Activated CD8-positive, alpha-beta memory T cell treated with anti-CD3 and anti-CD28 coated beads for 36 hours (primary cell): Measurements from ENCODE around the gene TMEM121. TPM values are rescaled to one million over a fixed set of nuclear protein-coding genes. Genes with fewer than 3 reads are reported as not detected.
"Not testable (repeated sequence)": the region's sequence is repeated elsewhere in the genome, so short reads cannot be mapped to it uniquely, and the experiment has no call there.

ENCODE experiments used
- CTCF ChIA-PET: fragments of 350-600 bp; sonication (Branson Sonifier 250); formaldehyde crosslinking; loops from one replicate; lab custom pipeline; 2021; ENCODE audit warnings: antibody characterized with exemption; lab: Charles Lee
- POLR2A ChIA-PET: fragments of 350-600 bp; sonication (Branson Sonifier 250); formaldehyde crosslinking; loops from one replicate; lab custom pipeline; 2021; ENCODE audit warnings: antibody characterized with exemption; lab: Charles Lee
- total RNA-seq, 2 experiments: library from RNA; stranded (reverse); gene quantifications; one replicate each; pipeline ENCODE4 v1.2.3, GENCODE V29; 2021

TMEM121 gene
- total RNA-seq, 2 experiments from 2014 or later = 16.4 to 18.3 TPM

DNA sequence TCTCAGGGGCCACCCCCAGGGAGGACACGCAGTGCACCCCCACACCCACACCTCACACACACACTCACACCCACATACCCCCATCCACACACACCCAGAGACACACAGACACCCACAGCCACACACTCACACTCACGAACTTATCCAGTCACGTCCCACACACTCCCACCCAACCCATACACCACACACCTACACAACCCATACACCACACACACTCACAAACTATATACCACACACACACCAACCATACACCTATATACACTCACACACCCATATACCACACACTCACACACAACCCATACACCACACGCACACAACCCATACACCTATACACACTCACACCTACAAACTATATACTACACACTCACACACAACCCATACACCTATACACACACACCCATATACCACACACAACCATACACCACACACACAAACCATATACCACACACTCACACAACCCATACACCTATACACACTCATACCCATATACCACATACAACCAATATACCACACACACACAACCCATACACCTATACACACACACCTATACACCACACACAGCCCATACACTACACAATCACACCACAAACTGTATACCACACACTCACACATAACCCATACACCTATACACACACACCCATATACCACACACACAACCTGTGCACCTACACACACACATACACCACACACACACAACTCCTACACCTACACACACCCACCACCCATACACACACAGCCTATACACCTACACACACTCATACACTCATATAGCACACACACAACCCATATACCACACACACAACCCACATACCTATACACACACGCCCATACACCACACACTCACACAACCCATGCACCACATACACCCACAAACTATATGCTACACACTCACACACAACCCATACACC, 42.7 kb downstream of the TMEM121 start:
- POLR2A ChIA-PET = no interaction called here

GRCh38 chr14:105570482-105570881, 44.1 kb downstream of the TMEM121 start:
- ChIA-PET POLR2A (no interaction called here), CTCF (no interaction called here)

More for the DNA sequence above, 42.7 kb downstream of the TMEM121 start:
- CTCF ChIA-PET = no interaction called here

DNA sequence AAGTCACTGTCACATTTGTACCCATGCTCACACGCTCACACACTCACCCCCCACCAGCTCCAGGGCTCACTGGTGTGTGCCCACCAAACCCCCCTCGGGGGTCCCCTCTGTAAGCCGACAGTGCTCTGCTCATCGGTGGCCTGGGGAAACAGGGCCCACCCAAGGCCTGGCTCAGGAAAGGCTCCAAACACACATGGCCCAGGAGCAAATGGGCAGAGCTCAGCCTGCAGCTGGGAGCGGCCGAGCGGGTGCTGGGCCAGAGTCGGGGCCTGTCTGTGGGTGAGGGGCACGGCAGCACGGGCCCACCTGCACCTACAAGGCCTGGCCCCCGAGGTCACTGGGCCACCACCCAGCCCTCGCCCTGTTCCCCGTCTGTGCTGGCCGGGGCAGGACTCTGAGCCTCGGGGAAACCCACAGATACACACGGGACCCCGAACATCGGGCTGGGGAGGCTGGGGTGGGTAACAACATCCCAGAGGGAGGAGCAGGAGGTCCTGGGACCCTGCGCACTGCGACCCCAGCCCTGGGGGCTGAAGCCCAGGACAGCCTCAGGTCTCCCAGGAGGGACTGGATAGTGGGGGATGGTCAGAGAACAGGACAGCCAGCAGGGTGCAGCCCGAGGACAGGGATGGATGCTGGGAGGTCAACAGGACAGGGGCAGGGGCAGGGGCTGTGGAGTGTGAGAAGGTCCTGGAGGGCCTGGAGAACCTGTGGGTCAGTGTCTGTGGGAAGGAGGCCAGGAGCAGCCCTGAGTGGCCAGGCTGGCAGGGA, 45.0 kb downstream of the TMEM121 start:
- CTCF ChIA-PET, POLR2A ChIA-PET: not testable (repeated sequence)

GRCh38 chr14:105572063-105572462, 45.7 kb downstream of the TMEM121 start:
- CTCF ChIA-PET, POLR2A ChIA-PET: not testable (repeated sequence)

DNA sequence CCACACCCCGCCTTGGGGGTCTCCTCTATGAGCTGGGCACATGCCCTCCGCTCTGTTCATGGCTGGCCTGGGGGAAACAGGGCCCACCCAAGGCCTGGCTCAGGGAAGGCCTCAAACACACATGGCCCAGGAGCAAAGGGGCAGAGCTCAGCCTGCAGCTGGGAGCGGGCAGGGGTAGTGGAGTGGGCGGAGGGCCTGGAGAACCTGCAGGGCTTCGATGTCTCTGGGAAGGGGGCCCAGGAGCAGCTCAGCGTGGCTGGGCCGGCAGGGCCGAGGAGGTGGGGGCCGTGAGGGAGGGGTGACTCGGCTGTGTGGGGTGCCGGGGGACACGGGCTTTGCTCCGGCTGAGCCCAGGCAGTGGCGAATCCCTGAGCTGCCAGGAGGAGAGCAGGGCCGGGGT, 47.5 kb downstream of the TMEM121 start:
- CTCF ChIA-PET = not testable (repeated sequence)

GRCh38 chr14:105574411-105574810, 48.0 kb downstream of the TMEM121 start:
- POLR2A ChIA-PET = not testable (repeated sequence)

More for the DNA sequence above, 47.5 kb downstream of the TMEM121 start:
- POLR2A ChIA-PET = not testable (repeated sequence)

GRCh38 chr14:105575016-105575700, 48.8 kb downstream of the TMEM121 start:
- POLR2A ChIA-PET = not testable (repeated sequence)

More at GRCh38 chr14:105574411-105574810, 48.0 kb downstream of the TMEM121 start:
- CTCF ChIA-PET = not testable (repeated sequence)

GRCh38 chr14:105576525-105577088, 50.2 kb downstream of the TMEM121 start:
- POLR2A ChIA-PET = no interaction called here

More at GRCh38 chr14:105575016-105575700, 48.8 kb downstream of the TMEM121 start:
- CTCF ChIA-PET = not testable (repeated sequence)

DNA sequence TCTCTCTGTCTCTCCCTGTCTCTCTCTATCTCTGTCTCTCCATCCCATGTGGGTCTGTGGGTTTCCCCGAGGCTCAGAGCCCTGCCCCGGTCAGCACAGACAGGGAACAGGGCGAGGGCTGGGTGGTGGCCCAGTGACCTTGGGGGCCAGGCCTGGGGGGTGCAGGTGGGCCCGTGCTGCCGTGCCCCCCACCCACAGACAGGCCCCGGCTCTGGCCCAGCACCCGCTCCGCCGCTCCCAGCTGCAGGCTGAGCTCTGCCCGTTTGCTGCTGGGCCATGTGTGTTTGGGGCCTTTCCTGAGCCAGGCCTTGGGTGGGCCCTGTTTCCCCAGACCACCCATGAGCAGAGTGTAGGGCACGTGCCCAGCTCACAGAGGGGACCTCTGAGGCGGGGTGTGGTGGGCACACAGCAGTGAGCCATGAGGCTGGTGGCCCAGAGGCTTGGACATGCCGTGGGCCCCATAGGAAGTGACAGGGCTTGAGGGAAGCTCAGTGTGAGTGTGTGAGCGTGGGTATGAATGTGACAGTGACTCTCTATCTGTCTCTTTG, 51.0 kb downstream of the TMEM121 start:
- ChIA-PET POLR2A (no interaction called here), CTCF (no interaction called here)

More at GRCh38 chr14:105576525-105577088, 50.2 kb downstream of the TMEM121 start:
- CTCF ChIA-PET = no interaction called here

GRCh38 chr14:105578070-105578469, 51.7 kb downstream of the TMEM121 start:
- POLR2A ChIA-PET = no interaction called here
- CTCF ChIA-PET = no interaction called here

- POLR2A ChIA-PET, CTCF ChIA-PET: not testable (repeated sequence)
These were observed 52.8 kb downstream of the TMEM121 start for GRCh38 chr14:105579221-105579620.

Other genes starting within 250 kb of the TMEM121 start
- 10 to 100 TPM; 27.8 to 29.7 TPM for gene BRF1, start 225.6 kb upstream of the TMEM121 start, total RNA-seq
- gene PACS2, start 211.8 kb upstream of the TMEM121 start, total RNA-seq = 10 to 100 TPM; 33.2 to 33.8 TPM
- gene TEX22, start 128.0 kb upstream of the TMEM121 start, total RNA-seq = 1 to 10 TPM in 1 of 2 experiments, under 1 TPM in 1; 0.99 to 2.4 TPM
- 100 to 1,000 TPM; 147 to 156 TPM for gene MTA1, start 106.8 kb upstream of the TMEM121 start, total RNA-seq
- gene CRIP2, start 51.8 kb upstream of the TMEM121 start, total RNA-seq = 1 to 10 TPM; 1.0 to 1.2 TPM
- gene CRIP1, start 39.7 kb upstream of the TMEM121 start, total RNA-seq = 100 to 1,000 TPM; 285 to 286 TPM
- 10 to 100 TPM; 45.5 to 46.9 TPM for gene TEDC1, start 35.3 kb upstream of the TMEM121 start, total RNA-seq